Chondrocyte (in vitro differentiated cells): ENCODE measurements around the gene GNB3. TPM values are rescaled to one million over a fixed set of nuclear protein-coding genes. Genes with fewer than 3 reads are reported as not detected.

ENCODE experiments used
- DNase-seq: peaks from one replicate; pipeline ENCODE4 v3.0.0; 2021; ENCODE audit warnings: mixed read lengths, low spot score
- H3K27ac Mint-ChIP-seq: one replicate; pipeline ENCODE4 v1.8.0; 2021; ENCODE audit warnings: mild to moderate bottlenecking, moderate library complexity, mixed read lengths; ENCODE audit not compliant: unreplicated experiment
- H3K27me3 Mint-ChIP-seq: 2 replicates; pipeline ENCODE4 v1.8.0; 2021; ENCODE audit warnings: low read depth, mixed read lengths
- H3K36me3 Mint-ChIP-seq: 2 replicates; pipeline ENCODE4 v1.8.0; 2021; ENCODE audit warnings: low read depth, mixed read lengths
- H3K4me1 Mint-ChIP-seq: 2 replicates; pipeline ENCODE4 v1.8.0; 2021; ENCODE audit warnings: low read depth, mild to moderate bottlenecking, mixed read lengths
- H3K4me3 Mint-ChIP-seq: one replicate; pipeline ENCODE4 v1.8.0; 2021; ENCODE audit warnings: mild to moderate bottlenecking, moderate library complexity, mixed read lengths; ENCODE audit not compliant: unreplicated experiment
- H3K9me3 Mint-ChIP-seq: 2 replicates; pipeline ENCODE4 v1.8.0; 2021; ENCODE audit warnings: low read depth, mixed read lengths
- total RNA-seq: library from RNA; stranded (reverse); gene quantifications from 3 replicates; pipeline ENCODE4 v1.2.1, GENCODE V29; 2021
- TF ChIP-seq, protein P1 (sequence below): fragments of 200-600 bp; sonication (generic); IDR thresholded peaks from 2 replicates; pipeline ENCODE4 v1.5.0; 2021; ENCODE audit warnings: antibody characterized with exemption, mild to moderate bottlenecking, moderate library complexity

The GNB3 gene
- total RNA-seq, 1 donor from 2014 or later: 10.2 TPM

DNA sequence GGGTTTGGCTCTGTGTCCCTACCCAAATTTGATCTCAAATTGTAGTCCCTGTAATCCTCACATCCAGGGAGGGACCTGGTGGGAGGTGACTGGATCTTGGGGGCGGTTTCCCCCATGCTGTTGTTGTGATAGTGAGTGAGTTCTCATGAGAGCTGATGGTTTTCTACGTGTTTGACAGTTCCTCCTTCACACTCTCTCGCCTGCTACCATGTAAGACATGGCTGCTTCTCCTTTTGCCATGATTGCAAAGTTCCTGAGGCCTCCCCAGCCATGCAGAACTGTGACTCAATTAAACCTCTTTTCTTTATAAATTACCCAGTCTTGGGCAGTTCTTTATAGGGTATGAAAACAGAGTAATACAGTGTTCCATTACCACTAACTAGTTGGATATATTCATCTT, 53.6 kb downstream of the GNB3 start:
- Mint-ChIP-seq H3K36me3 (no peaks in the 10 kb centered on the region), H3K4me3 (no peak overlapping the region), H3K27me3 (no peaks in the 10 kb centered on the region), H3K9me3 (no peaks in the 10 kb centered on the region), H3K27ac (no peak overlapping the region), H3K4me1 (peaks cover 28% of the 10 kb centered on the region)
- TF ChIP-seq, protein P1, sequence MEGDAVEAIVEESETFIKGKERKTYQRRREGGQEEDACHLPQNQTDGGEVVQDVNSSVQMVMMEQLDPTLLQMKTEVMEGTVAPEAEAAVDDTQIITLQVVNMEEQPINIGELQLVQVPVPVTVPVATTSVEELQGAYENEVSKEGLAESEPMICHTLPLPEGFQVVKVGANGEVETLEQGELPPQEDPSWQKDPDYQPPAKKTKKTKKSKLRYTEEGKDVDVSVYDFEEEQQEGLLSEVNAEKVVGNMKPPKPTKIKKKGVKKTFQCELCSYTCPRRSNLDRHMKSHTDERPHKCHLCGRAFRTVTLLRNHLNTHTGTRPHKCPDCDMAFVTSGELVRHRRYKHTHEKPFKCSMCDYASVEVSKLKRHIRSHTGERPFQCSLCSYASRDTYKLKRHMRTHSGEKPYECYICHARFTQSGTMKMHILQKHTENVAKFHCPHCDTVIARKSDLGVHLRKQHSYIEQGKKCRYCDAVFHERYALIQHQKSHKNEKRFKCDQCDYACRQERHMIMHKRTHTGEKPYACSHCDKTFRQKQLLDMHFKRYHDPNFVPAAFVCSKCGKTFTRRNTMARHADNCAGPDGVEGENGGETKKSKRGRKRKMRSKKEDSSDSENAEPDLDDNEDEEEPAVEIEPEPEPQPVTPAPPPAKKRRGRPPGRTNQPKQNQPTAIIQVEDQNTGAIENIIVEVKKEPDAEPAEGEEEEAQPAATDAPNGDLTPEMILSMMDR: no peak
- DNase-seq: peak; percentile 29

Other genes with a start within 250 kb of the GNB3 start
- gene CHD4, start 233.5 kb upstream of the GNB3 start, total RNA-seq: 227 to 242 TPM (median 231 TPM) in 3 replicates
- 0.41 to 0.57 TPM (median 0.48 TPM) in 3 replicates for gene LPAR5, start 205.0 kb upstream of the GNB3 start, total RNA-seq
- 0.37 to 0.74 TPM (median 0.41 TPM) in 3 replicates for gene ACRBP, start 193.5 kb upstream of the GNB3 start, total RNA-seq
- gene ING4, start 177.8 kb upstream of the GNB3 start, total RNA-seq: 32.9 to 38.5 TPM (median 37.5 TPM) in 3 replicates
- gene ZNF384, start 151.6 kb upstream of the GNB3 start, total RNA-seq: 50.7 to 56.2 TPM (median 55.1 TPM) in 3 replicates
- 3.2 to 9.3 TPM (median 4.4 TPM) in 3 replicates for gene PIANP, start 140.1 kb upstream of the GNB3 start, total RNA-seq
- 57.0 to 74.4 TPM (median 59.3 TPM) in 3 replicates for gene COPS7A, start 116.9 kb upstream of the GNB3 start, total RNA-seq
- gene MLF2, start 87.8 kb upstream of the GNB3 start, total RNA-seq: 161 to 172 TPM (median 163 TPM) in 3 replicates
- 413 to 493 TPM (median 463 TPM) in 3 replicates for gene PTMS, start 74.6 kb upstream of the GNB3 start, total RNA-seq
- gene LAG3, start 68.4 kb upstream of the GNB3 start, total RNA-seq: 0.56 to 1.7 TPM (median 1.0 TPM) in 3 replicates
- gene CD4, start 51.4 kb upstream of the GNB3 start, total RNA-seq: 0.70 to 1.2 TPM (median 0.72 TPM) in 3 replicates
- 3.2 to 4.6 TPM (median 4.2 TPM) in 3 replicates for gene GPR162, start 19.1 kb upstream of the GNB3 start, total RNA-seq
- 109 to 116 TPM (median 114 TPM) in 3 replicates for gene P3H3, start 12.5 kb upstream of the GNB3 start, total RNA-seq
- gene CDCA3, start 10.4 kb downstream of the GNB3 start, total RNA-seq: 4.1 to 7.5 TPM (median 5.6 TPM) in 3 replicates
- gene USP5, start 11.2 kb downstream of the GNB3 start, total RNA-seq: 103 to 147 TPM (median 106 TPM) in 3 replicates
- gene TPI1, start 26.6 kb downstream of the GNB3 start, total RNA-seq: 430 to 562 TPM (median 551 TPM) in 3 replicates
- 7.6 to 11.8 TPM (median 7.9 TPM) in 3 replicates for gene SPSB2, start 32.4 kb downstream of the GNB3 start, total RNA-seq
- 6.3 to 9.3 TPM (median 7.6 TPM) in 3 replicates for gene LRRC23, start 63.9 kb downstream of the GNB3 start, total RNA-seq
- gene ENO2, start 73.7 kb downstream of the GNB3 start, total RNA-seq: 22.2 to 60.8 TPM (median 58.6 TPM) in 3 replicates
- gene ATN1, start 87.0 kb downstream of the GNB3 start, total RNA-seq: 103 to 110 TPM (median 106 TPM) in 3 replicates
- not detected in 3 replicates for gene RNU7-1, start 102.9 kb downstream of the GNB3 start, total RNA-seq
- gene C12orf57, start 103.1 kb downstream of the GNB3 start, total RNA-seq: 230 to 244 TPM (median 233 TPM) in 3 replicates
- gene PTPN6, start 110.4 kb downstream of the GNB3 start, total RNA-seq: 0.51 to 0.65 TPM in 2 of 3 replicates, not detected in the other
- 129 to 135 TPM (median 129 TPM) in 3 replicates for gene PHB2, start 129.7 kb downstream of the GNB3 start, total RNA-seq
- gene EMG1, start 130.0 kb downstream of the GNB3 start, total RNA-seq: 25.0 to 35.1 TPM (median 26.5 TPM) in 3 replicates
- gene LPCAT3, start 177.6 kb downstream of the GNB3 start, total RNA-seq: 18.8 to 22.1 TPM (median 19.4 TPM) in 3 replicates
- gene C1S, start 219.8 kb downstream of the GNB3 start, total RNA-seq: 20.8 to 24.2 TPM (median 22.8 TPM) in 3 replicates